Posterior vena cava (tissue), 2 donors: Measurements from ENCODE around the gene PTGIS. TPM values are rescaled to one million over a fixed set of nuclear protein-coding genes. Genes with fewer than 3 reads are reported as not detected.
A peak's percentile ranks its signal among the peaks of the same experiment; 100 is the strongest.

Experiments
- DNase-seq: peaks from one replicate; pipeline ENCODE4 v3.0.0-alpha.2; 2020; ENCODE audit warnings: low spot score
- intact Hi-C, 2 donors: fragments of 100-400 bp; cut with DNase I; formaldehyde crosslinking; loops; one replicate each; pipeline versions ENCODE4 v1.14.1 to v1.14.2; 2022 to 2023
- total RNA-seq, 2 donors: library from RNA; stranded (reverse); fragmentation: NEBNext Ultra II Directional; extraction: Animal tissue kit (Norgen Biotek cat#: 25700); gene quantifications; one replicate each; pipeline ENCODE4 v1.2.1, GENCODE V29; 2021
- donor health status: DM: yes; HTN: yes; CAD: no.
- donor health status: DM: yes; HTN: yes; CAD: no.

Gene PTGIS
- total RNA-seq, 2 donors from 2014 or later, result 359 to 447 TPM

- intact Hi-C loops, result no loop called here
- no peak for DNase-seq
These were observed 50.2 kb downstream of the PTGIS start for GRCh38 chr20:49517805-49518100.

- intact Hi-C loops, result no loop called here
- DNase-seq, result no peak
These were observed 50.8 kb downstream of the PTGIS start for GRCh38 chr20:49516916-49517804.

GRCh38 chr20:49515586-49515985, 52.4 kb downstream of the PTGIS start:
- intact Hi-C loops, result no loop called here
- DNase-seq, result no peak

- intact Hi-C loops, result no loop called here
- DNase-seq, result no peak
These were observed 54.4 kb downstream of the PTGIS start for GRCh38 chr20:49513517-49513916.

- no peak for DNase-seq
- intact Hi-C loops, result no loop called here
These were observed 54.9 kb downstream of the PTGIS start for GRCh38 chr20:49513009-49513408.

GRCh38 chr20:49511788-49512525, 56.0 kb downstream of the PTGIS start:
- intact Hi-C loops, result no loop called here
- DNase-seq, result no peak

- intact Hi-C loops, result no loop called here
- peak; percentile 94 for DNase-seq
These were observed 57.3 kb downstream of the PTGIS start for GRCh38 chr20:49510562-49511122.

GRCh38 chr20:49508435-49509199, 59.3 kb downstream of the PTGIS start:
- intact Hi-C loops, result no loop called here
- no peak for DNase-seq

GRCh38 chr20:49507741-49508434, 60.0 kb downstream of the PTGIS start:
- DNase-seq, result no peak
- intact Hi-C loops, result no loop called here

- intact Hi-C loops, result no loop called here
- peak; percentile 84 for DNase-seq
These were observed 62.4 kb downstream of the PTGIS start for GRCh38 chr20:49505518-49505917.

- DNase-seq, result no peak
- intact Hi-C loops, result no loop called here
These were observed 64.8 kb downstream of the PTGIS start for GRCh38 chr20:49503176-49503575.

GRCh38 chr20:49501917-49502316, 66.0 kb downstream of the PTGIS start:
- intact Hi-C loops, result no loop called here
- no peak for DNase-seq

- intact Hi-C loops, result no loop called here
- no peak for DNase-seq
These were observed 70.6 kb downstream of the PTGIS start for GRCh38 chr20:49497398-49497669.

- intact Hi-C loops, result no loop called here
- DNase-seq, result no peak
These were observed 71.2 kb downstream of the PTGIS start for GRCh38 chr20:49496553-49497397.

- intact Hi-C loops, result no loop called here
- no peak for DNase-seq
These were observed 71.9 kb downstream of the PTGIS start for GRCh38 chr20:49496043-49496442.

- intact Hi-C loops, result no loop called here
- DNase-seq, result no peak
These were observed 77.2 kb downstream of the PTGIS start for GRCh38 chr20:49490689-49491088.

GRCh38 chr20:49489688-49490087, 78.2 kb downstream of the PTGIS start:
- DNase-seq, result no peak
- intact Hi-C loops, result no loop called here

GRCh38 chr20:49486064-49486463, 81.9 kb downstream of the PTGIS start:
- no peak for DNase-seq
- intact Hi-C loops, result no loop called here

- intact Hi-C loops, result loop anchor here in 1 of 2 donors (2.0 kb wide), 1 partner anchor 153 kb away; no protein-coding TSS in a partner anchor
These were observed 82.4 kb downstream of the PTGIS start for GRCh38 chr20:49485563-49485962.

More at GRCh38 chr20:49485563-49485962, 82.4 kb downstream of the PTGIS start:
- no peak for DNase-seq
